GM18502 (cell line): Measurements from ENCODE around the gene ZNF584.
A peak's percentile ranks its signal among the peaks of the same experiment; 100 is the strongest.
"Not testable (repeated sequence)": the region's sequence is repeated elsewhere in the genome, so short reads cannot be mapped to it uniquely, and the experiment has no call there.

ENCODE experiments used
- ATAC-seq: cut with Tn5 transposase; IDR thresholded peaks from one replicate; pipeline ENCODE4 v1.9.1; 2021; ENCODE audit warnings: mild to moderate bottlenecking; ENCODE audit not compliant: unreplicated experiment, poor library complexity

The ZNF584 gene

GRCh38 chr19:58408152-58409009 lies at the start of gene ZNF584:
Gene ZNF584, plus strand, starts transcription at chr19:58408649. Its CDS starts 499 bp downstream, at chr19:58409148.
- peak; percentile 93 for ATAC-seq

GRCh38 chr19:58361900-58362271 lies 46.6 kb upstream of the ZNF584 start:
- ATAC-seq = peak; percentile 20

GRCh38 chr19:58362272-58362994 lies 46.0 kb upstream of the ZNF584 start, which contains the start of gene ZNF497:
Gene ZNF497, minus strand, starts transcription at chr19:58362751. Its CDS starts 5,116 bp downstream, at chr19:58357635.
- ATAC-seq = peak; percentile 87

GRCh38 chr19:58364146-58364545 lies 44.3 kb upstream of the ZNF584 start:
- ATAC-seq = no peak

GRCh38 chr19:58366585-58367430 lies 41.6 kb upstream of the ZNF584 start:
- no peak for ATAC-seq

- no peak for ATAC-seq
Observed at GRCh38 chr19:58367698-58368454, 40.6 kb upstream of the ZNF584 start.

GRCh38 chr19:58368561-58369360 lies 39.7 kb upstream of the ZNF584 start:
- no peak for ATAC-seq

- ATAC-seq = no peak
Observed at GRCh38 chr19:58372311-58373133, 35.9 kb upstream of the ZNF584 start.

- ATAC-seq = no peak
Observed at GRCh38 chr19:58374200-58374599, 34.2 kb upstream of the ZNF584 start.

- ATAC-seq = not testable (repeated sequence)
Observed at GRCh38 chr19:58376724-58377123, 31.7 kb upstream of the ZNF584 start.

GRCh38 chr19:58379246-58379645 lies 29.2 kb upstream of the ZNF584 start:
- ATAC-seq = no peak

- ATAC-seq = no peak
Observed at GRCh38 chr19:58380037-58380661, 28.3 kb upstream of the ZNF584 start.

GRCh38 chr19:58380662-58381459 lies 27.6 kb upstream of the ZNF584 start, which contains the start of gene ZNF837:
Gene ZNF837, minus strand, starts transcription at chr19:58381030. Its CDS starts 11,698 bp downstream, at chr19:58369332.
- peak; percentile 86 for ATAC-seq

- ATAC-seq = no peak
Observed at GRCh38 chr19:58381460-58382212, 26.8 kb upstream of the ZNF584 start.

- no peak for ATAC-seq
Observed at GRCh38 chr19:58382997-58383603, 25.3 kb upstream of the ZNF584 start.
